Measurements from ENCODE around the gene DNAJC4. TPM values are rescaled to one million over a fixed set of nuclear protein-coding genes. Genes with fewer than 3 reads are reported as not detected.

The DNAJC4 gene
- total RNA-seq, 2 donors from 2014 or later: 39.9 to 50.3 TPM

DNA sequence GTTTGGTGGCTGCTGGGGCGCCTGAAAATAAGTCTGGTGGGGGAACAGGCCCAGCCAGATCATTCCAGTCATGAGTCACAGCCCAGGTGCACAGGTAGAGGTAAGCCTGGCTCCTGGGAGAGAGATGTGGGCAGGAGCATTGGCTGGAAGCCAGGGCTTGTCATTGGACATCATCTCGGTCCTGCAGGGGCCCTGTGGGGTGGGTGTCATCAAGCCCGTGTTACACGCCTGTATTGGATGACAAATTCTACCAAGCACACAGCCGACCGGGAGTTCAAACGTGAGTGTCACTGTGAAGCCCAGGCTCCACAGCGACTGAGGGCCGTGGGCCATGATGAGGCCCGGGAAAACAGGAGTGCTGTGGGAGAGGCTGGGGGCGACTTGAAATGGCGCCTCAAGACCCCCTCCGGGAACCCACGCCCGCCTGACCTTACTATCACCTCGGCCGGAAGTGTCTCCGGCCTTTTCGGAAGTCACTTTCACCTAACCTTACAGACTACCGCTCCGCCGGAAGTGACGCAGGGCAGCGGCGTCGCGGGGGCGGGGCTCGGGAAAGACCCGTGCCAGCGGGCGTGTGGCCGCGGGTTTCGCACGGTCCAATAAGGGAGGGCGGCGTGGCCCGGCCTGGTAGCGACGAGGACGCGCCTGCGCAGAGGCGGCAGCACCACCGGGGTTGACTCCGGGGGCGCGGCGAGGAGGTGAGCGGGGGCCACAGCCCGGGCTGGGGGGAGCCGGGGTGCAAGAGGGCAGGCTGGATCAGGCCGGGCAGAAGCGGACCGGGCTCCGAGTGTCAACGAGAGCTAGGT is 10.3 kb downstream of the DNAJC4 start, which contains the start of gene FKBP2:
TSS of gene FKBP2 (plus strand) at position 661 of the 806 bp plus-strand sequence. CDS start 1,293 bp downstream, outside the sequence.
- H3K36me3 ChIP-seq: no peaks in the 10 kb centered on the region
- intact Hi-C loops (cut with DNase I): no loop called here

GRCh38 chr11:64241241-64241490 is 10.8 kb downstream of the DNAJC4 start:
- no peak for TF ChIP-seq CTCF (IDR thresholded peaks at IDR 0.05)
- Histone ChIP-seq H3K27me3 (no peaks in the 10 kb centered on the region), H3K4me1 (peaks cover 20% of the 10 kb centered on the region), H3K36me3 (no peaks in the 10 kb centered on the region), H3K4me3 (peak overlapping the region; percentile 95), H3K9me3 (no peaks in the 10 kb centered on the region), H3K27ac (peak overlapping the region; percentile 98), H3K9ac (ENCODE audit: low read depth in 2 of 2, low read length in 2 of 2) (peak overlapping the region; percentile 84 to 86)
- peak; percentile 100 for DNase-seq
- intact Hi-C loops (cut with DNase I): no loop called here

More for the DNA sequence above, 10.3 kb downstream of the DNAJC4 start, which contains the start of gene FKBP2:
- no peaks in the 10 kb centered on the region for H3K27me3 ChIP-seq
- DNase-seq: peak; percentile 97
- H3K27ac ChIP-seq: peak within 1 kb of the TSS; percentile 98
- no peak for TF ChIP-seq CTCF (IDR thresholded peaks at IDR 0.05)
- peak within 1 kb of the TSS; percentile 92 to 95 for H3K9ac ChIP-seq (ENCODE audit: low read depth in 2 of 2, low read length in 2 of 2)
- H3K9me3 ChIP-seq: no peaks in the 10 kb centered on the region
- H3K4me1 ChIP-seq: peaks cover 21% of the 10 kb centered on the region
- peak within 1 kb of the TSS; percentile 95 for H3K4me3 ChIP-seq

- Histone ChIP-seq H3K4me3 (peak overlapping the region; percentile 95), H3K4me1 (peaks cover 20% of the 10 kb centered on the region), H3K36me3 (no peaks in the 10 kb centered on the region), H3K27me3 (no peaks in the 10 kb centered on the region), H3K27ac (peak overlapping the region; percentile 96), H3K9ac (ENCODE audit: low read depth in 2 of 2, low read length in 2 of 2) (peak overlapping the region; percentile 92 to 95), H3K9me3 (no peaks in the 10 kb centered on the region)
- peak; percentile 74 for DNase-seq
- no peak for TF ChIP-seq CTCF (IDR thresholded peaks at IDR 0.05)
- intact Hi-C loops (cut with DNase I): no loop called here
These were observed 11.4 kb downstream of the DNAJC4 start for GRCh38 chr11:64241491-64242374.

DNA sequence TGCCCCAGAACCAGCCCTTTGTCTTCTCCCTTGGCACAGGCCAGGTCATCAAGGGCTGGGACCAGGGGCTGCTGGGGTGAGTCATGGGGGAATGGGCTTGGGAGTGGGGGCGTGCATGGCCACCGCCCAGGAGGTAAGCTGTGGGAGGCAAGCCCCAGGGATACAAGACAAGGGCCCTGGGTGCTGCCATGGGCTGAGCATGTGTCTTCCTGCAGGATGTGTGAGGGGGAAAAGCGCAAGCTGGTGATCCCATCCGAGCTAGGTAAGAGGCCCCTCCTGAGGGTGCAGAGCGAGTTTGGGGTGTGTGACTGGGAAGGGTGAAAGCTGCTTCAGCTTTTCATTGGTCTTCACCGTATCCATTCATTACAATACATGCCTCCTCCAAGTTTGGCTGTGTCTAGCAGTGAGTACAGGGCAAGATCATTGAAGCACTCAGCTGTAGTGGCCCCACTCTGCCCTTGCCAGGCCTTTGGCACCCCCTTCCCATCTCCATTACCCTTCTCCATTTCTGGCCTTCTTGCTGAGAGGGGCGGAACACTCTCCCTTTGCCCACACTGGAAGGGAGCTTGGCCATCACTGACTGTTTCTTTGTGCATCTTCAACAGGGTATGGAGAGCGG is 13.0 kb downstream of the DNAJC4 start:
- no peaks in the 10 kb centered on the region for H3K36me3 ChIP-seq
- intact Hi-C loops (cut with DNase I): no loop called here
- no peak for DNase-seq

More for the DNA sequence above, 13.0 kb downstream of the DNAJC4 start:
- peak overlapping the region; percentile 96 for H3K27ac ChIP-seq
- peaks cover 12% of the 10 kb centered on the region for H3K4me1 ChIP-seq
- peak overlapping the region; percentile 36 to 92 for H3K9ac ChIP-seq (ENCODE audit: low read depth in 2 of 2, low read length in 2 of 2)
- H3K27me3 ChIP-seq: no peaks in the 10 kb centered on the region
- peak overlapping the region; percentile 95 for H3K4me3 ChIP-seq
- no peak for TF ChIP-seq CTCF (IDR thresholded peaks at IDR 0.05)
- H3K9me3 ChIP-seq: no peaks in the 10 kb centered on the region
